Medulla oblongata (tissue), 1 donor: ENCODE results near the gene SPATA31C1.
"Not testable (repeated sequence)": the region's sequence is repeated elsewhere in the genome, so short reads cannot be mapped to it uniquely, and the experiment has no call there.

Source experiments
- DNase-seq: peaks from one replicate; pipeline ENCODE4 v3.0.0-alpha.2; 2015; ENCODE audit errors: extremely low spot score

SPATA31C1 gene

GRCh38 chr9:87938336-87938735, 20.6 kb downstream of the SPATA31C1 start:
- not testable (repeated sequence) for DNase-seq

- DNase-seq = not testable (repeated sequence)
These were observed 21.3 kb downstream of the SPATA31C1 start for GRCh38 chr9:87939096-87939495.

- no peak for DNase-seq
These were observed 26.3 kb downstream of the SPATA31C1 start for GRCh38 chr9:87944096-87944495.

- no peak for DNase-seq
These were observed 26.9 kb downstream of the SPATA31C1 start for GRCh38 chr9:87944682-87945081.

GRCh38 chr9:87950296-87950695, 32.5 kb downstream of the SPATA31C1 start:
- DNase-seq = no peak

- DNase-seq = no peak
These were observed 33.2 kb downstream of the SPATA31C1 start for GRCh38 chr9:87950765-87951488.

- DNase-seq = no peak
These were observed 36.5 kb downstream of the SPATA31C1 start for GRCh38 chr9:87954230-87954629.

- DNase-seq = no peak
These were observed 40.1 kb downstream of the SPATA31C1 start for GRCh38 chr9:87957839-87958238.

GRCh38 chr9:87958591-87958990, 40.8 kb downstream of the SPATA31C1 start:
- no peak for DNase-seq

- no peak for DNase-seq
These were observed 42.3 kb downstream of the SPATA31C1 start for GRCh38 chr9:87959916-87960581.

GRCh38 chr9:87963770-87964169, 46.0 kb downstream of the SPATA31C1 start:
- no peak for DNase-seq

- no peak for DNase-seq
These were observed 47.1 kb downstream of the SPATA31C1 start for GRCh38 chr9:87964826-87965225.

GRCh38 chr9:87968155-87968554, 50.4 kb downstream of the SPATA31C1 start:
- no peak for DNase-seq

- DNase-seq = no peak
These were observed 52.8 kb downstream of the SPATA31C1 start for GRCh38 chr9:87970602-87971001.

- DNase-seq = no peak
These were observed 55.4 kb downstream of the SPATA31C1 start for GRCh38 chr9:87973122-87973521.
